ENCODE measurements around the gene ABCC10. TPM values are rescaled to one million over a fixed set of nuclear protein-coding genes. Genes with fewer than 3 reads are reported as not detected.
"Not testable (repeated sequence)": the region's sequence is repeated elsewhere in the genome, so short reads cannot be mapped to it uniquely, and the experiment has no call there.

The ABCC10 gene
- total RNA-seq, 1 donor from 2014 or later: 45.6 TPM

GRCh38 chr6:43454696-43455530 lies 27.6 kb downstream of the ABCC10 start:
- Mint-ChIP-seq H3K27ac (ENCODE audit: unreplicated experiment) (no peak overlapping the region), H3K36me3 (ENCODE audit: low read depth, unreplicated experiment) (peaks cover 24% of the 10 kb centered on the region), H3K4me1 (ENCODE audit: unreplicated experiment) (peaks cover 9% of the 10 kb centered on the region), H3K27me3 (ENCODE audit: unreplicated experiment) (peaks cover 9% of the 10 kb centered on the region), H3K9me3 (ENCODE audit: unreplicated experiment) (no peaks in the 10 kb centered on the region), H3K4me3 (ENCODE audit: unreplicated experiment) (peak overlapping the region; percentile 73)
- TF ChIP-seq, protein P1, sequence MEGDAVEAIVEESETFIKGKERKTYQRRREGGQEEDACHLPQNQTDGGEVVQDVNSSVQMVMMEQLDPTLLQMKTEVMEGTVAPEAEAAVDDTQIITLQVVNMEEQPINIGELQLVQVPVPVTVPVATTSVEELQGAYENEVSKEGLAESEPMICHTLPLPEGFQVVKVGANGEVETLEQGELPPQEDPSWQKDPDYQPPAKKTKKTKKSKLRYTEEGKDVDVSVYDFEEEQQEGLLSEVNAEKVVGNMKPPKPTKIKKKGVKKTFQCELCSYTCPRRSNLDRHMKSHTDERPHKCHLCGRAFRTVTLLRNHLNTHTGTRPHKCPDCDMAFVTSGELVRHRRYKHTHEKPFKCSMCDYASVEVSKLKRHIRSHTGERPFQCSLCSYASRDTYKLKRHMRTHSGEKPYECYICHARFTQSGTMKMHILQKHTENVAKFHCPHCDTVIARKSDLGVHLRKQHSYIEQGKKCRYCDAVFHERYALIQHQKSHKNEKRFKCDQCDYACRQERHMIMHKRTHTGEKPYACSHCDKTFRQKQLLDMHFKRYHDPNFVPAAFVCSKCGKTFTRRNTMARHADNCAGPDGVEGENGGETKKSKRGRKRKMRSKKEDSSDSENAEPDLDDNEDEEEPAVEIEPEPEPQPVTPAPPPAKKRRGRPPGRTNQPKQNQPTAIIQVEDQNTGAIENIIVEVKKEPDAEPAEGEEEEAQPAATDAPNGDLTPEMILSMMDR (IDR thresholded peaks at IDR 0.05; ENCODE audit: unreplicated experiment): peak; percentile 35
- peak; percentile 94 for DNase-seq (ENCODE audit: low spot score)

GRCh38 chr6:43455531-43456428 lies 28.4 kb downstream of the ABCC10 start, which contains the start of gene DLK2:
Gene DLK2, minus strand, starts transcription at chr6:43455548. Its CDS starts 723 bp downstream, at chr6:43454825.
- peak within 1 kb of the TSS; percentile 32 for H3K27ac Mint-ChIP-seq (ENCODE audit: unreplicated experiment)
- H3K4me1 Mint-ChIP-seq (ENCODE audit: unreplicated experiment): peaks cover 9% of the 10 kb centered on the region
- H3K4me3 Mint-ChIP-seq (ENCODE audit: unreplicated experiment): peak within 1 kb of the TSS; percentile 89
- TF ChIP-seq, protein P1 (IDR thresholded peaks at IDR 0.05; ENCODE audit: unreplicated experiment): no peak
- no peaks in the 10 kb centered on the region for H3K9me3 Mint-ChIP-seq (ENCODE audit: unreplicated experiment)
- DNase-seq (ENCODE audit: low spot score): no peak
- peaks cover 9% of the 10 kb centered on the region for H3K27me3 Mint-ChIP-seq (ENCODE audit: unreplicated experiment)
- H3K36me3 Mint-ChIP-seq (ENCODE audit: low read depth, unreplicated experiment): peaks cover 18% of the 10 kb centered on the region

DNA sequence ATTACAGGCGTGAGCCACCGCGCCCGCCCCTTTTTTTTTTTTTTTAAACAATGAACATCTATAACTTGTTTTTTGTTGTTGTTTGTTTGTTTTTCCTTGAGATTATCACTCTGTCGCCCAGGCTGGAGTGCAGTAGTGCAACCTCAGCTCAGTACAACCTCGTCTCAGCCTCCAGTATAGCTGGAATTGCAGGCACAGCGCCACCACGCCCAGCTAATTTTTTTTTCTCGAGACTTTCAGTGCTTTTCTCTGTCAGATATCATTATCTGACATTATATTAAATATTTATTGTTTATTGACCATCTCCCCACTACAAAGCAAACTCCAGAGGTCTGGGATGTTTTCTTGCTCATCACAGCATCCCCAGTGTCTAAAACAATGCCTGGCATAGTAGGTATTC lies 30.3 kb downstream of the ABCC10 start:
- peaks cover 16% of the 10 kb centered on the region for H3K36me3 Mint-ChIP-seq (ENCODE audit: low read depth, unreplicated experiment)
- no peak overlapping the region for H3K4me3 Mint-ChIP-seq (ENCODE audit: unreplicated experiment)
- peaks cover 9% of the 10 kb centered on the region for H3K4me1 Mint-ChIP-seq (ENCODE audit: unreplicated experiment)
- H3K27ac Mint-ChIP-seq (ENCODE audit: unreplicated experiment): no peak overlapping the region
- TF ChIP-seq, protein P1 (IDR thresholded peaks at IDR 0.05; ENCODE audit: unreplicated experiment): no peak
- DNase-seq (ENCODE audit: low spot score): no peak
- H3K9me3 Mint-ChIP-seq (ENCODE audit: unreplicated experiment): no peaks in the 10 kb centered on the region
- peaks cover 8% of the 10 kb centered on the region for H3K27me3 Mint-ChIP-seq (ENCODE audit: unreplicated experiment)

DNA sequence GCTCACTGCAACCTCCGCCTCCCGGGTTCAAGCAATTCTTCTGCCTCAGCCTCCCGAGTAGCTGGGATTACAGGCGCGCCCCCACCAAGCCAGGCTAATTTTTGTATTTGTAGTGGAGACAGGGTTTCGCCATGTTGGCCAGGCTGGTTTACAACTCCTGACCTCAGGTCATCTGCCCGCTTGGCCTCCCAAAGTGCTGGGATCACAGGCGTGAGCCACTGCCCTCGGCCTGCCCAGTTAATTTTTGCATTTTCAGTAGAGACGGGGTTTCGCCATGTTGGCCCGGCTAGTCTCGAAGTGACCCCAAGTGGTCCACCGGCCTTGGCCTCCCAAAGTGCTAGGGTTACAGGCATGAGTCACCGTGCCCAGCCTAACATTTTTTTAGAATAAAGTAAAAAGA lies 30.8 kb downstream of the ABCC10 start:
- H3K9me3 Mint-ChIP-seq (ENCODE audit: unreplicated experiment); H3K27me3 Mint-ChIP-seq (ENCODE audit: unreplicated experiment); H3K4me1 Mint-ChIP-seq (ENCODE audit: unreplicated experiment); H3K27ac Mint-ChIP-seq (ENCODE audit: unreplicated experiment); DNase-seq (ENCODE audit: low spot score); H3K4me3 Mint-ChIP-seq (ENCODE audit: unreplicated experiment): not testable (repeated sequence)
- H3K36me3 Mint-ChIP-seq (ENCODE audit: low read depth, unreplicated experiment): peaks cover 11% of the 10 kb centered on the region

DNA sequence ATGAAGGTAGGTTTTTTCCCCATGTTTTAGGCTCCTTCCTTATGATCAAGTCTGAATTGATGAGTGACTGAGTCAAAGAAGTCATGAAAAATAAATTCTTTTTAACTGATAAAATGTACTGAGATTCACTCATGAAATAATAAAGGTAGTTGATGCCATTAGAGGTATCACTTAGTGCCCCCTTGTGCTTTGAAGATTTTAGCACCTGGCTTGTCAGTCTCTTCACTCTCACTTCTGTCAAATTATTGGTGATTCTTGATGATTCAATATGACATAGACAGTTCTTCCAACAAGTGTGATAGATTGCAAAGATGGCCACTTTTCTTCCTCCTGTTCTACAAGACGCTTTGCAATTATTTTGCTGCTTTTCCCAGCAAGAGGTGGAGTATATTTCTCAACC lies 32.2 kb downstream of the ABCC10 start:
- peaks cover 3% of the 10 kb centered on the region for H3K36me3 Mint-ChIP-seq (ENCODE audit: low read depth, unreplicated experiment)

More for the DNA sequence above, 32.2 kb downstream of the ABCC10 start:
- H3K4me1 Mint-ChIP-seq (ENCODE audit: unreplicated experiment): peaks cover 9% of the 10 kb centered on the region
- no peak for DNase-seq (ENCODE audit: low spot score)
- peaks cover 6% of the 10 kb centered on the region for H3K27me3 Mint-ChIP-seq (ENCODE audit: unreplicated experiment)
- no peaks in the 10 kb centered on the region for H3K9me3 Mint-ChIP-seq (ENCODE audit: unreplicated experiment)
- TF ChIP-seq, protein P1 (IDR thresholded peaks at IDR 0.05; ENCODE audit: unreplicated experiment): no peak
- H3K4me3 Mint-ChIP-seq (ENCODE audit: unreplicated experiment): no peak overlapping the region
- H3K27ac Mint-ChIP-seq (ENCODE audit: unreplicated experiment): no peak overlapping the region
